Measurements from ENCODE around the gene TKTL1.
"Not testable (repeated sequence)": the region's sequence is repeated elsewhere in the genome, so short reads cannot be mapped to it uniquely, and the experiment has no call there.

- TF ChIP-seq POLR2A, POLR2AphosphoS5 (IDR thresholded peaks at IDR 0.05; ENCODE audit: low read depth, low read length): not testable (repeated sequence)
Measured at GRCh38 chrX:154302998-154303397, 7.4 kb downstream of the TKTL1 start.
